Measurements from ENCODE around the gene VAMP7.
"Not testable (repeated sequence)": the region's sequence is repeated elsewhere in the genome, so short reads cannot be mapped to it uniquely, and the experiment has no call there.

VAMP7 gene

GRCh38 chrX:155907661-155908060 lies 26.5 kb downstream of the VAMP7 start:
- not testable (repeated sequence) for DNase-seq (ENCODE audit: low read depth)

- DNase-seq (ENCODE audit: low read depth): no peak
Measured at GRCh38 chrX:155923200-155923599, 42.1 kb downstream of the VAMP7 start.

- not testable (repeated sequence) for DNase-seq (ENCODE audit: low read depth)
Measured at GRCh38 chrX:155930852-155931618, 49.9 kb downstream of the VAMP7 start.

- DNase-seq (ENCODE audit: low read depth): no peak
Measured at GRCh38 chrX:155938132-155938531, 57.0 kb downstream of the VAMP7 start.

GRCh38 chrX:155949098-155949497 lies 68.0 kb downstream of the VAMP7 start:
- no peak for DNase-seq (ENCODE audit: low read depth)

- no peak for DNase-seq (ENCODE audit: low read depth)
Measured at GRCh38 chrX:155951237-155951789, 70.2 kb downstream of the VAMP7 start.

- no peak for DNase-seq (ENCODE audit: low read depth)
Measured at GRCh38 chrX:155953055-155953454, 71.9 kb downstream of the VAMP7 start.

- DNase-seq (ENCODE audit: low read depth): no peak
Measured at GRCh38 chrX:155954793-155955192, 73.6 kb downstream of the VAMP7 start.

- DNase-seq (ENCODE audit: low read depth): no peak
Measured at GRCh38 chrX:155956099-155956498, 75.0 kb downstream of the VAMP7 start.

- DNase-seq (ENCODE audit: low read depth): no peak
Measured at GRCh38 chrX:155956649-155957048, 75.5 kb downstream of the VAMP7 start.

- DNase-seq (ENCODE audit: low read depth): no peak
Measured at GRCh38 chrX:155957843-155958242, 76.7 kb downstream of the VAMP7 start.

- DNase-seq (ENCODE audit: low read depth): no peak
Measured at GRCh38 chrX:155959018-155959587, 78.0 kb downstream of the VAMP7 start.

- no peak for DNase-seq (ENCODE audit: low read depth)
Measured at GRCh38 chrX:155962906-155963305, 81.8 kb downstream of the VAMP7 start.

GRCh38 chrX:155966876-155967275 lies 85.7 kb downstream of the VAMP7 start:
- no peak for DNase-seq (ENCODE audit: low read depth)

- DNase-seq (ENCODE audit: low read depth): no peak
Measured at GRCh38 chrX:155967653-155968325, 86.6 kb downstream of the VAMP7 start.

- DNase-seq (ENCODE audit: low read depth): no peak
Measured at GRCh38 chrX:155968326-155968661, 87.1 kb downstream of the VAMP7 start.

GRCh38 chrX:155968791-155969190 lies 87.6 kb downstream of the VAMP7 start:
- no peak for DNase-seq (ENCODE audit: low read depth)

GRCh38 chrX:155971658-155972057 lies 90.5 kb downstream of the VAMP7 start:
- not testable (repeated sequence) for DNase-seq (ENCODE audit: low read depth)

GRCh38 chrX:155972241-155972640 lies 91.1 kb downstream of the VAMP7 start:
- not testable (repeated sequence) for DNase-seq (ENCODE audit: low read depth)

- DNase-seq (ENCODE audit: low read depth): no peak
Measured at GRCh38 chrX:155983326-155983725, 102.2 kb downstream of the VAMP7 start.

GRCh38 chrX:155985208-155985607 lies 104.1 kb downstream of the VAMP7 start:
- no peak for DNase-seq (ENCODE audit: low read depth)

GRCh38 chrX:155986995-155987394 lies 105.8 kb downstream of the VAMP7 start:
- not testable (repeated sequence) for DNase-seq (ENCODE audit: low read depth)

- DNase-seq (ENCODE audit: low read depth): no peak
Measured at GRCh38 chrX:155988859-155989258, 107.7 kb downstream of the VAMP7 start.

Data from HS-5 (cell line).